ENCODE data around the gene NFIB. TPM values are rescaled to one million over a fixed set of nuclear protein-coding genes. Genes with fewer than 3 reads are reported as not detected.

NFIB gene
- total RNA-seq, 2 donors from 2014 or later: 5.3 to 14.1 TPM

GRCh38 chr9:14288433-14288832 lies 25.5 kb downstream of the NFIB start:
- DNase-seq: no peak
- no peaks in the 10 kb centered on the region for H3K36me3 Mint-ChIP-seq (ENCODE audit: low read depth)
- Histone ChIP-seq H3K4me3 (ENCODE audit: low read length) (no peak overlapping the region), H3K4me1 (ENCODE audit: control insufficient read depth, insufficient read depth, low read length) (no peaks in the 10 kb centered on the region), H3K9ac (ENCODE audit: extremely low read depth, low read length, poor library complexity, severe bottlenecking) (no peak overlapping the region), H3K9me3 (ENCODE audit: control insufficient read depth, low read length) (no peaks in the 10 kb centered on the region), H3K36me3 (ENCODE audit: control insufficient read depth, insufficient read depth, low read length) (no peaks in the 10 kb centered on the region), H3K27me3 (ENCODE audit: control insufficient read depth, insufficient read depth, low read length, poor library complexity, severe bottlenecking) (no peaks in the 10 kb centered on the region), H3K27ac (ENCODE audit: low read depth, low read length) (no peak overlapping the region)
- H3K4me1 Mint-ChIP-seq: no peaks in the 10 kb centered on the region
- no peaks in the 10 kb centered on the region for H3K27me3 Mint-ChIP-seq (ENCODE audit: insufficient read depth)
- H3K4me3 Mint-ChIP-seq: no peak overlapping the region
- TF ChIP-seq CTCF (conservative IDR thresholded peaks at IDR 0.05): no peak
- 88 to 100% methylated on average over 2 to 3 of the region's 4 CpGs for WGBS, 2 experiments (ENCODE audit: insufficient coverage in 1 of 2, insufficient read length in 1 of 2)
- H3K27ac Mint-ChIP-seq: no peak overlapping the region
- no peaks in the 10 kb centered on the region for H3K9me3 Mint-ChIP-seq

GRCh38 chr9:14286121-14286520 lies 27.8 kb downstream of the NFIB start:
- no peak for DNase-seq
- Histone ChIP-seq H3K36me3 (ENCODE audit: control insufficient read depth, insufficient read depth, low read length) (no peaks in the 10 kb centered on the region), H3K4me1 (ENCODE audit: control insufficient read depth, insufficient read depth, low read length) (no peaks in the 10 kb centered on the region), H3K27ac (ENCODE audit: low read depth, low read length) (no peak overlapping the region), H3K9me3 (ENCODE audit: control insufficient read depth, low read length) (no peaks in the 10 kb centered on the region), H3K27me3 (ENCODE audit: control insufficient read depth, insufficient read depth, low read length, poor library complexity, severe bottlenecking) (no peaks in the 10 kb centered on the region), H3K9ac (ENCODE audit: extremely low read depth, low read length, poor library complexity, severe bottlenecking) (no peak overlapping the region), H3K4me3 (ENCODE audit: low read length) (no peak overlapping the region)
- no peak for TF ChIP-seq CTCF (conservative IDR thresholded peaks at IDR 0.05)
- 95% methylated on average over 1 of the region's 1 CpG; no CpG with 5 or more reads in 1 of the 2 experiments for WGBS, 2 experiments (ENCODE audit: insufficient coverage in 1 of 2, insufficient read length in 1 of 2)
- Mint-ChIP-seq H3K27ac (no peak overlapping the region), H3K4me3 (no peak overlapping the region), H3K9me3 (no peaks in the 10 kb centered on the region), H3K36me3 (ENCODE audit: low read depth) (no peaks in the 10 kb centered on the region), H3K4me1 (no peaks in the 10 kb centered on the region), H3K27me3 (ENCODE audit: insufficient read depth) (no peaks in the 10 kb centered on the region)

- Histone ChIP-seq H3K4me3 (ENCODE audit: low read length) (no peak overlapping the region), H3K27me3 (ENCODE audit: control insufficient read depth, insufficient read depth, low read length, poor library complexity, severe bottlenecking) (no peaks in the 10 kb centered on the region), H3K9ac (ENCODE audit: extremely low read depth, low read length, poor library complexity, severe bottlenecking) (no peak overlapping the region), H3K27ac (ENCODE audit: low read depth, low read length) (no peak overlapping the region), H3K36me3 (ENCODE audit: control insufficient read depth, insufficient read depth, low read length) (no peaks in the 10 kb centered on the region), H3K9me3 (ENCODE audit: control insufficient read depth, low read length) (no peaks in the 10 kb centered on the region), H3K4me1 (ENCODE audit: control insufficient read depth, insufficient read depth, low read length) (no peaks in the 10 kb centered on the region)
- no peak for DNase-seq
- 89 to 100% methylated on average over 1 of the region's 1 CpG for WGBS, 2 experiments (ENCODE audit: insufficient coverage in 1 of 2, insufficient read length in 1 of 2)
- H3K36me3 Mint-ChIP-seq (ENCODE audit: low read depth): no peaks in the 10 kb centered on the region
- no peak for TF ChIP-seq CTCF (conservative IDR thresholded peaks at IDR 0.05)
- H3K27me3 Mint-ChIP-seq (ENCODE audit: insufficient read depth): no peaks in the 10 kb centered on the region
- no peak overlapping the region for H3K4me3 Mint-ChIP-seq
- peaks cover 3% of the 10 kb centered on the region for H3K4me1 Mint-ChIP-seq
- H3K27ac Mint-ChIP-seq: no peak overlapping the region
- H3K9me3 Mint-ChIP-seq: no peaks in the 10 kb centered on the region
These were observed 30.7 kb downstream of the NFIB start for GRCh38 chr9:14283276-14283675.

All from endodermal cell (in vitro differentiated cells).